Naive thymus-derived CD4-positive, alpha-beta T cell (primary cell): ENCODE data around the gene GPR142. TPM values are rescaled to one million over a fixed set of nuclear protein-coding genes. Genes with fewer than 3 reads are reported as not detected.
A peak's percentile ranks its signal among the peaks of the same experiment; 100 is the strongest.

Experiments
- ATAC-seq: fragments of 150-1000 bp; cut with Tn5 transposase; 2 replicates; pipeline ENCODE4 v1.10.0; 2021; ENCODE audit warnings: mild to moderate bottlenecking, moderate library complexity
- CTCF ChIA-PET: fragments of 350-600 bp; sonication (Branson Sonifier 250); formaldehyde crosslinking; loops from one replicate; lab custom pipeline; 2021; ENCODE audit warnings: antibody characterized with exemption; lab: Charles Lee
- POLR2A ChIA-PET: fragments of 350-600 bp; sonication (Branson Sonifier 250); formaldehyde crosslinking; loops from one replicate; lab custom pipeline; 2021; ENCODE audit warnings: antibody characterized with exemption, inconsistent platforms; lab: Charles Lee
- DNase-seq, 9 donors: peaks; one replicate each; pipeline versions ENCODE4 v3.0.0 to v3.0.0-alpha.2; 2020 to 2022; ENCODE audit warnings: mixed read lengths in 1 of 9
- H3K27ac ChIP-seq: one replicate; pipeline ENCODE4 v1.7.0; 2013; ENCODE audit warnings: mild to moderate bottlenecking, low read depth, low read length, moderate library complexity
- H3K27me3 ChIP-seq, 2 donors: one replicate each; pipeline ENCODE4 v1.7.0; 2013; ENCODE audit warnings: low read length in 2 of 2, mild to moderate bottlenecking in 2 of 2, moderate library complexity in 2 of 2; ENCODE audit not compliant: control insufficient read depth in 2 of 2, insufficient read depth in 2 of 2
- H3K36me3 ChIP-seq, 3 experiments: 1 replicate in 2 of 3; 2 replicates in 1 of 3; pipeline ENCODE4 v1.7.0; 2013; ENCODE audit warnings: low read length in 3 of 3, mild to moderate bottlenecking in 3 of 3, moderate library complexity in 1 of 3; ENCODE audit not compliant: insufficient read depth in 3 of 3, control insufficient read depth in 2 of 3
- H3K4me1 ChIP-seq, 2 donors: one replicate each; pipeline ENCODE4 v1.7.0; 2013; ENCODE audit warnings: low read length in 2 of 2, mild to moderate bottlenecking in 2 of 2, moderate library complexity in 1 of 2; ENCODE audit not compliant: control insufficient read depth in 2 of 2, insufficient read depth in 2 of 2
- H3K4me3 ChIP-seq: 2 replicates; pipeline ENCODE4 v1.7.0; 2013; ENCODE audit warnings: mild to moderate bottlenecking, low read length
- H3K9me3 ChIP-seq, 3 experiments: 1 replicate in 2 of 3; 2 replicates in 1 of 3; pipeline ENCODE4 v1.7.0; 2013; ENCODE audit warnings: low read length in 3 of 3; ENCODE audit not compliant: control insufficient read depth in 2 of 3
- H3K27ac Mint-ChIP-seq, 9 donors: one replicate each; pipeline ENCODE4 v1.8.0; 2020 to 2022; ENCODE audit warnings: mixed read lengths in 9 of 9, mild to moderate bottlenecking in 8 of 9, moderate library complexity in 5 of 9, inconsistent platforms in 2 of 9
- H3K27me3 Mint-ChIP-seq, 5 donors: one replicate each; pipeline ENCODE4 v1.8.0; 2021 to 2022; ENCODE audit warnings: mixed read lengths in 5 of 5, mild to moderate bottlenecking in 1 of 5
- H3K36me3 Mint-ChIP-seq, 5 donors: one replicate each; pipeline ENCODE4 v1.8.0; 2020 to 2022; ENCODE audit warnings: mixed read lengths in 5 of 5, mild to moderate bottlenecking in 3 of 5, inconsistent platforms in 1 of 5
- H3K4me1 Mint-ChIP-seq, 7 donors: one replicate each; pipeline ENCODE4 v1.8.0; 2020 to 2022; ENCODE audit warnings: mixed read lengths in 7 of 7, mild to moderate bottlenecking in 3 of 7, inconsistent platforms in 1 of 7
- H3K4me3 Mint-ChIP-seq, 10 donors: one replicate each; pipeline ENCODE4 v1.8.0; 2020 to 2022; ENCODE audit warnings: mild to moderate bottlenecking in 10 of 10, mixed read lengths in 10 of 10, moderate library complexity in 6 of 10, inconsistent platforms in 2 of 10
- H3K9me3 Mint-ChIP-seq, 11 donors: one replicate each; pipeline ENCODE4 v1.8.0; 2020 to 2022; ENCODE audit warnings: mixed read lengths in 11 of 11, mild to moderate bottlenecking in 4 of 11, inconsistent platforms in 1 of 11, moderate library complexity in 1 of 11
- intact Hi-C, 2 donors: fragments of 100-400 bp; cut with micrococcal nuclease; formaldehyde crosslinking; loops; one replicate each; pipeline ENCODE4 v1.15.1; 2023
- polyA plus RNA-seq, 2 donors: library from polyadenylated mRNA; unstranded; fragments of 300-500 nt; fragmentation: Illumina TruSeq; gene quantifications; one replicate each; pipeline ENCODE4 v1.2.3, GENCODE V29; 2021
- total RNA-seq, 6 experiments: library from RNA in 5 of 6; stranded (reverse) in 5 of 6; gene quantifications; 1 replicate in 5 of 6; 2 replicates in 1 of 6; pipeline ENCODE4 v1.2.3 and lab custom pipeline; 2021 to 2026

Gene GPR142
- total and polyA plus RNA-seq, 7 experiments from 2014 or later, result not detected

- Mint-ChIP-seq H3K36me3 (peaks cover 0 to 5% (median 0%) of the 10 kb centered on the region in 5 donors), H3K27me3 (peaks cover 0 to 8% (median 4%) of the 10 kb centered on the region in 5 donors), H3K9me3 (peaks cover 0 to 4% (median 0%) of the 10 kb centered on the region in 11 donors), H3K27ac (no peak overlapping the region), H3K4me3 (no peak overlapping the region), H3K4me1 (no peaks in the 10 kb centered on the region)
- H3K27ac ChIP-seq, result no peak overlapping the region
- POLR2A ChIA-PET, result no interaction called here
- no peak for DNase-seq
- ATAC-seq, result no peak
- no peaks in the 10 kb centered on the region for H3K9me3 ChIP-seq
- no peak overlapping the region for H3K4me3 ChIP-seq
- CTCF ChIA-PET, result interaction anchor here (0.7 kb wide), 1 partner anchor 986 kb away, joined by 3 read pairs; no protein-coding TSS in a partner anchor
- no peaks in the 10 kb centered on the region for H3K36me3 ChIP-seq
- intact Hi-C loops, result no loop called here
- H3K27me3 ChIP-seq, result no peaks in the 10 kb centered on the region
- H3K4me1 ChIP-seq, result no peaks in the 10 kb centered on the region
Observed at GRCh38 chr17:74413491-74413890, 46.2 kb downstream of the GPR142 start.

- peaks cover 0 to 5% (median 0%) of the 10 kb centered on the region in 5 donors for H3K36me3 Mint-ChIP-seq
- no peak overlapping the region for H3K27ac Mint-ChIP-seq
- no peaks in the 10 kb centered on the region for H3K4me1 Mint-ChIP-seq
- H3K4me3 ChIP-seq, result no peak overlapping the region
- no peak for ATAC-seq
- no peaks in the 10 kb centered on the region for H3K4me1 ChIP-seq
- no peak overlapping the region for H3K27ac ChIP-seq
- no peak for DNase-seq
- no peak overlapping the region for H3K4me3 Mint-ChIP-seq
- ChIA-PET CTCF (no interaction called here), POLR2A (no interaction called here)
- peaks cover 0 to 8% (median 4%) of the 10 kb centered on the region in 5 donors for H3K27me3 Mint-ChIP-seq
- no peaks in the 10 kb centered on the region for H3K36me3 ChIP-seq
- H3K27me3 ChIP-seq, result no peaks in the 10 kb centered on the region
- H3K9me3 Mint-ChIP-seq, result peaks cover 0 to 4% (median 0%) of the 10 kb centered on the region in 11 donors
- no peaks in the 10 kb centered on the region for H3K9me3 ChIP-seq
- intact Hi-C loops, result no loop called here
Observed at GRCh38 chr17:74414510-74414909, 47.2 kb downstream of the GPR142 start.

DNA sequence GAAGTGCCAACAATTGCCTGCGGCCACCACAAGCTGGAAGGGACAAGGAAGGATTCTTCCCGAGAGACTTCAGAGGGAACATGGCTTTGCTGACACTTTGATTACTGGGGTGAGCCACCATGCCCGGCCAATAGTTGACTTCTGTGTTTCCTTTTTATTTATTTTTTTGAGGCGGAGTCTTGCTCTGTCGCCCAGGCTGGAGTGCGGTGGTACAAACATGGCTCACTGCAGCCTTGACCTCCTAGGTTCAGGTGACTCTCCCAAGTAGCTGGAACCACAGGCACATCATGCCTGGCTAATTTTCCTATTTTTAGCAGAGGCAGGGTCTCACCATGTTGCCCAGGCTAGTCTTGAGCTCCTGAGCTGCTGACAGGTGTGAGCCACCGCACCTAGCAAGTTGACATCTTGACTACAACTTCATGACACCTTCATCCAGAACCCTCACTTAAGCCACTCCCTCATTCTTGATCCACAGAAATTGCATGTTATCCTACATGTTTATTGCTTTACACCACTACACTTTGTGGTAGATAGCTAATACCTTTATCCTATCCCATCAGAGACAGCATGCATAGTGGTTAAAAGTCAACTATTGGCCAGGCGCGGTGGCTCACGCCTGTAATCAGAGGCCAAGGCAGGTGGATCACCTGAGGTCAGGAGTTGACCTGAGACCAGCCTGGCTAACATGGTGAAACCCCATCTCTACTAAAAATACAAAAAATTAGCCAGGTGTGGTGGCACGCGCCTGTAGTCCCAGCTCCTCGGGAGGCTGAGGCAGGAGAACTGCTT lies 48.5 kb downstream of the GPR142 start:
- Mint-ChIP-seq H3K9me3 (peaks cover 0 to under 1% (median 0%) of the 10 kb centered on the region in 11 donors), H3K4me3 (no peak overlapping the region), H3K36me3 (peaks cover 0 to 1% (median 0%) of the 10 kb centered on the region in 5 donors), H3K27ac (no peak overlapping the region), H3K27me3 (peaks cover 0 to 10% (median 4%) of the 10 kb centered on the region in 5 donors), H3K4me1 (no peaks in the 10 kb centered on the region)
- no peaks in the 10 kb centered on the region for H3K9me3 ChIP-seq
- DNase-seq (no peak), ATAC-seq (no peak)
- ChIA-PET POLR2A (no interaction called here), CTCF (no interaction called here)
- H3K27me3 ChIP-seq, result no peaks in the 10 kb centered on the region
- no peaks in the 10 kb centered on the region for H3K4me1 ChIP-seq
- no peak overlapping the region for H3K27ac ChIP-seq
- intact Hi-C loops, result no loop called here
- no peak overlapping the region for H3K4me3 ChIP-seq
- no peaks in the 10 kb centered on the region for H3K36me3 ChIP-seq

GRCh38 chr17:74417178-74418045 lies 50.1 kb downstream of the GPR142 start:
- DNase-seq (no peak), ATAC-seq (peak; percentile 47)
- H3K4me1 ChIP-seq, result no peaks in the 10 kb centered on the region
- no peaks in the 10 kb centered on the region for H3K36me3 ChIP-seq
- H3K36me3 Mint-ChIP-seq, result no peaks in the 10 kb centered on the region
- H3K4me1 Mint-ChIP-seq, result no peaks in the 10 kb centered on the region
- CTCF ChIA-PET, result no interaction called here
- no peaks in the 10 kb centered on the region for H3K9me3 ChIP-seq
- intact Hi-C loops, result no loop called here
- H3K9me3 Mint-ChIP-seq, result no peaks in the 10 kb centered on the region
- H3K27ac Mint-ChIP-seq, result no peak overlapping the region
- no peak overlapping the region for H3K27ac ChIP-seq
- no peak overlapping the region for H3K4me3 ChIP-seq
- H3K27me3 Mint-ChIP-seq, result peaks cover 0 to 7% (median 4%) of the 10 kb centered on the region in 5 donors
- POLR2A ChIA-PET, result no interaction called here
- H3K4me3 Mint-ChIP-seq, result no peak overlapping the region
- H3K27me3 ChIP-seq, result no peaks in the 10 kb centered on the region

DNA sequence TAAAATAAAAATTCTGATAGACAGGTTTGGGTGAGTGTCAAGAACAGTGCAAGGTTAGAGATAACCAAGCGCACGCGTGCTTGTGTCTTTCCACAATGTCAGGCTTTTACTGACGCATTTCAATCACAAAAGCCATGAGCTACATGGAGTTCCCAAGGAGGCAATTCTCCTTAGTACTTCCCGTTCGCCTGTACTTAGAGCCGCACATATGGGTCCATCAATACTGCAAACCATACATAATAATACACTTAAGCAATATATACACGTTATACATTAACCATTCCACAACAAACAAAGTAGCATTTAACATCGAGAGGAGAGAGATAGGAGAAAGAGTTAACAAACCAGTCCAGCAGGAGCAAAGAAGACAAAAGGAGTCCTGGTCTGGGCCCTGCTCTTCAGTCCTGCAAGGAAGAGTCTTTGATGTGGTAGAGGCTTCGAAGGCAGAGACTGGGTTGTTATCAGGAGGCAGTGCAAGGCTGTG lies 52.7 kb downstream of the GPR142 start:
- DNase-seq (no peak), ATAC-seq (no peak)
- Histone ChIP-seq H3K4me1 (no peaks in the 10 kb centered on the region), H3K27ac (no peak overlapping the region), H3K9me3 (no peaks in the 10 kb centered on the region), H3K36me3 (no peaks in the 10 kb centered on the region), H3K4me3 (no peak overlapping the region), H3K27me3 (no peaks in the 10 kb centered on the region)
- Mint-ChIP-seq H3K4me1 (no peaks in the 10 kb centered on the region), H3K4me3 (no peak overlapping the region), H3K27ac (no peak overlapping the region), H3K27me3 (peaks cover 0 to 16% (median 8%) of the 10 kb centered on the region in 5 donors), H3K9me3 (no peaks in the 10 kb centered on the region), H3K36me3 (no peaks in the 10 kb centered on the region)
- CTCF ChIA-PET, result no interaction called here
- POLR2A ChIA-PET, result no interaction called here
- intact Hi-C loops, result no loop called here
